ENCODE measurements around the gene ADD1.
"Not testable (repeated sequence)": the region's sequence is repeated elsewhere in the genome, so short reads cannot be mapped to it uniquely, and the experiment has no call there.

ADD1 gene

DNA sequence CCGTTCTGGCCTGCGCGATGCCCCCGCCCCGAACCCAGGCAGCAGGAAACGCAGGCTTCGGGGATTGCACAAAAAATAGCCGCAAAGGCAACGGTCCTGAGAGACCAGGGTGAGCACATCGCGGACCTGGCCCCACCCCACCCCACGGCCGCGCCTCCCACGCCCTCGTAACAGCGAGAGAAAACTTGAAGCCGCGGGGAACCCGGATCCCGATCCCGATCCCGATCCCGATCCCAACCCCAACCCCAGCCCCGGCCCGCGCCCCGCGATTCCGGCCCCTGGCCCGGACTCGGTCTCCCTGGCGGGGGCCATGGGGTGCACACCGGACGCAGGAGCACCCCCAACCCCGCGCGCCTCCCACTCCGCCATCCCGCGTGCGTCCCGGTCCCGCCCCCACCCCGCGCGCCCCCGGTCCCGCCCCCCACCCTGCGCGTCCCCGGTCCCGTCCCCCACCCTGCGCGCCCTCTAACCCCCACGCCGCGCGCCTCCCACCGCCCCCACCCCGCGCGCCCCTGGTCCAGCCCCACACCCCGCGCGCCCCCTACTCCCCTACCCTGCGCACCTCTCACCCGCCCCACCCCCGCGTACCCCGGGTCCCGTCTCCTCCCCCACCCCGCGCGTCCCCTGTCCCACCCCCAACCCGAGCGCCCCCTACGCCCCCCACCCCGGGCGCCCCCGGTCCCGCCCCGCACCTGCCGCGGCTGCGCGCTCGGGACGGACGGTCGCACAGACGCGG, 90.6 kb downstream of the ADD1 start:
- no peak for DNase-seq (ENCODE audit: low read depth)

DNA sequence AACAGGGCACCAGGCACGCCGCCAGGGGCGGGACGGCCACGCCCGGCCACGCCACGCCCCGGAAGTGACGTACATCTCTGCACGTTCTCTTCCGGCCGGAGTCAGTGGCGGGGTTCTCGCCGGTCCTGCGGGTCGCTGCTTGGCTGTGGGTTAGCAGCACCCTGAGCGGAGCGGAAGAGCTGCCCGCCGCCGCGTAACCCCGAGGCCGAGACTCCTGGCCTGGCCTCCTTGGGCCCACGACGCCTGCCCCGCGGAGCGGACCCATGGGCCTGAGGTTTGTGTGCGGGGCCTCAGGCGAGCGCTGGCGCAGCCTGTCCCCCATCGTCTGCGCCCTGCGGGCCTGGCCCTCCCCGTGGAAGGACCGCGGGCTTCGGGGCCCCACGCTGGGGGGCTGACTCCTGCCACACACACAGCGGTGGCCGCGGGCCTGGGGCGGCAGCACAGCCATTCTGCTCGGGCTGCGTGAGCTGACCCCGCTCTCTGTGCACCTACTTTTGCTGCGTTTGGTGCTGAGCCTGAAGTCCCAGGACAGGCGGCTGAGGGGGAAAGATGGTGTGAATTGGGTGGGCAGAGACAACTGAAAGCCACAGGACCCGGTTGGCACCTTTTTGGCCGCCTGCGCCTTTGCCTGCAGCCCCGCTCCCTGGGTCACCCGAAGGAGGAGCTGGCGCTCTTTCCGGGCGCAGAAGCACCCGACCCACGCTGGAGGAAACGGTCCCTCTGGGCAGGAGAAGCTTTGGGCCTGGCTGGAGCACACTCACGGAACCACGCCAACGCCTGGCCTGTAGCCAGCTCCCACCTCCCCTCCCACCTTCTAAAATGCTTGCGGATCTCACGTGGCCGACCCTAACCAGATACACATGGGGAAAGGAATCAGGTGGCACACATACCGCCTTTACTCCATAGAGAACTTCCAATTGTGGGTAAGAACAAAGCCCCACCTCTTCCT, 91.4 kb downstream of the ADD1 start:
- peak; percentile 98 for DNase-seq (ENCODE audit: low read depth)

GRCh38 chr4:2935762-2936743, 92.4 kb downstream of the ADD1 start:
- no peak for DNase-seq (ENCODE audit: low read depth)

- no peak for DNase-seq (ENCODE audit: low read depth)
These were observed 93.1 kb downstream of the ADD1 start for GRCh38 chr4:2936773-2937145.

DNA sequence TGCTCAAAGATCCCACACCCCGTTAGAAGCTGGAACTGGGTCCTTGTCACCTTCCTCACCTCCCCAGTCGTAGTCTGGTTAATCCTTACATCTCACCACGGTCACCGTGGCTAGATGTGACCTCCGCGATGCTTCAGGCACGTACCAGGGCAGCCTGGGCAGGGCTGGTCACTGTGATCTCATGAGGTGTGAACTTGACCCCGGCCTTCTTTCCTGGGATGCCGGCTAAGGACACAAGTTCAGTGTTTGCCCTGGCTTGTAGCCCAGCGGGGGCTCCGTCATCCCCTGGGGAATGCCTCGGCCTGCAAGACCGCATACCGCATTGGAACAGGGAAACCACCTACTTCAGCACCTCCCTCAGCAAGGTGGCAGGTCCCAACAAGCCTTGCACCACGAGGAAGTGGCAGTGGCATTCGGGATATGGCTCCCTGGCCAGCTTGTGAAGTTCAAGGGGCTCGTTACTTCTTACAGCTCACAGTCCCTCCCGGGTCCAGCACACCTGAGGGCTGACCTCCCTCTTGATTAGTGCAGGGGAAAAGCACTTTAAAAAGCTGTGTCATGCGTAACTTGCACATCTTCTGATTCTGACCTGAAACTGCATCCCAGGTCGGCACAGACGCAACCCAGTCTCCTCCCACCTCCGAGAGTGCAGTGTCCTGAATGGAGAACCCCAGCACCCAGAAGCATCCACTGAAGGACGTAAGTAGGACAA, 93.7 kb downstream of the ADD1 start:
- no peak for DNase-seq (ENCODE audit: low read depth)

GRCh38 chr4:2937986-2938385, 94.3 kb downstream of the ADD1 start:
- DNase-seq (ENCODE audit: low read depth): no peak

DNA sequence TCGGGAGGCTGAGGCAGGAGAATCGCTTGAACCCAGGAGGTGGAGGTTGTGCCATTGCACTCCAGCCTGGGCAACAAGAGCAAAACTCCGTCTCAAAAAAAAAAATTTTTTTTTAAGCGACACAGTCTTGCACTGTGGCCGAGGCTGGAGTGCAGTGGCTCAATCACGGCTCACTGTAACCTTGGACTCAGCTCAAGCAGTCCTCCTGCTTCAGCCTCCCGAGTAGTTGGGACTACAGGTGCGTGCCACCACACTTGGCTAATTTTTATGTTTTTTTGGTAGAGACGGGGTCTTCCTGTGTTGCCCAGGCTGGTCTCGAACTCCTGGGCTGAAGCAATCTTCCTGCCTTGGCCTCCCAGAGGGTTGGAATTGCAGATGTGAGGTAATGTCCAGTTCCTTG, 94.8 kb downstream of the ADD1 start:
- DNase-seq (ENCODE audit: low read depth): not testable (repeated sequence)

DNA sequence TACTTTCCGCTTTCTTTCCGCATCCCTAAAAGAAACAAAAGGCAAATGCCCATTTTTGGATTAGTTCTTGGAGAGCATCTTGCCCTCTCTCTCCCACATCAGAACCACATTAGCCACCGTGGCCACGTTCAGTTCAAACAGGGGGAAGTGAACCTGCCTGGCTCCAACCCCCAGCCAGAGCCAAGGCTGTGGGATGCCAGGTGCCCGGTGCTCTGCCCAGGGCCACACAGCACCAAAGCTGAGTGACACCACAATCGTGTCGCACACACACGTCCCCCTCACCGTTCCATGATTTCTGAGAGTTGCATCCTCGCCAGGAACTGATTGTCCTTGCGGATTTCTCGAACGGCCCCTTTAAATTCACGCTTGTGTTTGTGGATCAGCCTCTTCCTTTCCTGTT, 95.3 kb downstream of the ADD1 start:
- no peak for DNase-seq (ENCODE audit: low read depth)

- no peak for DNase-seq (ENCODE audit: low read depth)
These were observed 96.0 kb downstream of the ADD1 start for GRCh38 chr4:2939383-2940243.

- no peak for DNase-seq (ENCODE audit: low read depth)
These were observed 96.9 kb downstream of the ADD1 start for GRCh38 chr4:2940267-2941137.

DNA sequence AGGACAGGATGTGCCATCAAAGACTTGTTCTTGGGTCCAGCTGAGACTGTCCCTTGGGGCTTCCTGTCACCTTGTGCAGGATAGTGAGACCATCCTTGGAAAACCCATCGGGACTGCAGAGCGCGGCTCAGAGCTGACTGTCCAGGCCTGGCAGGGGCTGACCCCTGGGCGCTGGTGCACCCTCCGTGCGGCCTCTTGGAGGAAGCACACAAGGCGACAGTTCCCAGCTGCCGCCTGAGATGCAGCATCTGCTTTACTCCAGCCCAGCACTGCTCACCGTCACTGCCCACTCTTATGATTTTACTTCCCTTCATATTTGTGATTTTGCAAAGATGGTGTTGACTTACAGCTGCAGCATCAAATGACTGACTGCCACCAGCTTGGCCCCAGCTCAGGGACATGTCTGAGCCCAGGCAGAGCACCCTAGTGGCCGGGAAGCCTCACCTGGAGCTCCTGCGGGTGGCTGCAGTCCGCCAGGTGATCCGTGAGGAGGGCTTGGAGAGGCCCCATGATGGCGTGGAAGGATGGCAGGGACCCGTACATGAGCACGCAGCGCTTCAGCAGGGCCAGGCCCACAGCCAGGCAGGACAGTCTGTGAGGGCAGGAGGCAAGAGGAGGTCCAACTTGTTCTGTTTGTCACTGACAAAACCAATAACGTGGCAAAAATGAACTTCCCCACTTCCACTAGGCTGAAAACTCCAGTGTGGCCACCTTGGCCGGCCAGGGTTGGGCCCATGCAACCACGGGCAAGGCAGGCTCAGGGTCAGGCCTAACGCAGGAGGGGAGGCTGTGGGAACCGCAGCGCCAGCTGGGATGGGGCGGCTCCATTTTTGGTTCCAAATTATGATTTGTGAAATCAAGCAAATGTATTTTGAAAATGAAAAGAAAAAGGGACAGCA, 97.7 kb downstream of the ADD1 start:
- no peak for DNase-seq (ENCODE audit: low read depth)

- no peak for DNase-seq (ENCODE audit: low read depth)
These were observed 98.4 kb downstream of the ADD1 start for GRCh38 chr4:2942037-2942531.

DNA sequence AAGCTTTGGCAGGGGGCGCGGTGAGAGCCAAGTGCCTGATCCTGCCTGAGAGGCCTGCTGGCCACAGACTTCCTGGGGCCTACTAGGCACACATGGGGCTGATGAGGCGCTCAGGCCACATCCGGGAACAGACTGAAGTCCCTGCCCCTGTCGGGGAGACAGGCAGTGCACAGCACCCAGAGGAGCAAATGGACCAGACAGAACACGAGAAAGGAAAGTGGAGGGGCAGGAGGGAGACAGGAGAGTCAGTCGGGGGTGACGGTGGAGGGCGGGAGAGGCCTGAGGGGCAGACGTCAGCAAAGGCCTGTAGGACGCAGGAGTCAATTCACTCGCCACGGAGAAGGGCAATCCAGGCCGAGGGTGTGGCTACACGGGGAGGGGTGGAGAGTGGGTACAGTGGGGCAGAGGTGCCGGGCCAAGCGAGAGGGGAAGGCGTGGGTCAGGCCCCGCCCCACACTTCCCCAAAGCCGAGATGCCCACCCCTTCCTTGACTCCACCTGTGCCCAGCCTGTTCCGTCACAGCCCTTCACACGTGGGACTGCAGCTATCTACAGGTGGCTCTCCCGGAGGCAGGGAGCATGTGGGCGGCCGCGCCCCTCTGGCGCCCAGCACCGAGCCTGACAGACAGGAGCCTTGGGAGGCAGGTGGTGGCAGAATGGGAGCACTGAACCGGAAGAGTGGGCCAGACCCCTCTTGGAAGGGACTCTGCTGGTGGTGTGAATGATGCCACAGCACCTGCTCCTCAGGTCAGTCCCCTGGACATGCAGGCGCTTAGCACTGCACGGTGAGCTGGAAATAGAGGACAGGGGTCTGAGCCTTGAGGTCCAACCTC, 99.1 kb downstream of the ADD1 start:
- no peak for DNase-seq (ENCODE audit: low read depth)

DNA sequence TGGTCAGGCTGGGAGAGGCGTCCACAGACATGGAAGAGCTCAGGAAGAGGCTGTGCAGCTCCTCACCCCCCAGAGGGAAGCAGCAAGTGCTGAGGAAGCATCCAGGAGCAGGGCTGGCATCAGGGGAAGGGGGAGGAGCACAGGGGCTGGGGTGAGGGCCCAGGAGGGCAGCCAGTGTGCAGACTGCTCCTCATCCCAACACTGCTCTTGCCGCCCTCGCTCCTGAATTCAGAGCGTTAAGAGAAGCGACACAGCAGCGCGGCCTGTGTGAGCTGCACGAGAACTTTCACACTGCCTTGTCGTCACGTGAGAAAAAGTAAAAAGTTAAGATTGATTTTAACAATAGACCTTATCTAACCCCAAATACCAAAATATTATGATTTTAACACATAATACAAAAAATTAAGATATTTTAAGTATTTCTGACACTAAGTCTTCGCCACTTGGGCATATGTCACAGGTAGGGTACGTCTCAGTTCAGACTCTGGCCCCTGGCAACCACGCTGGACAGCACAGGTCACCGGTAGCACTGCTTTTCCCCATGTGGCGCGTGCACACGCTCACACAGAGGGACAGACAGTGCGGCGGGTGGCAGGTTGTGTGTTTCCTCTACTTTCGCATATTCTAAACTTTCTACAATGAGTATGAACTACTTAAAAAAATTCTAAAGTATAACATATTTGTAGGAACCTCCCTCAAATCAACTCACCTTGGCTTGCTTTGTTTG, 99.9 kb downstream of the ADD1 start:
- DNase-seq (ENCODE audit: low read depth): no peak

- no peak for DNase-seq (ENCODE audit: low read depth)
These were observed 100.4 kb downstream of the ADD1 start for GRCh38 chr4:2944091-2944482.

All from stimulated activated CD8-positive, alpha-beta memory T cell treated with anti-CD3 and anti-CD28 coated beads, Interleukin-15, amount 100 ng/mL, for 24 hours (primary cell).